CD4-positive, alpha-beta T cell treated with Interleukin-17A for 4 hours (primary cell): ENCODE measurements around the gene STARD9.

ENCODE experiments used
- DNase-seq: peaks from one replicate; pipeline ENCODE4 v3.0.0-alpha.2; 2020; ENCODE audit warnings: mixed read lengths

Gene STARD9

DNA sequence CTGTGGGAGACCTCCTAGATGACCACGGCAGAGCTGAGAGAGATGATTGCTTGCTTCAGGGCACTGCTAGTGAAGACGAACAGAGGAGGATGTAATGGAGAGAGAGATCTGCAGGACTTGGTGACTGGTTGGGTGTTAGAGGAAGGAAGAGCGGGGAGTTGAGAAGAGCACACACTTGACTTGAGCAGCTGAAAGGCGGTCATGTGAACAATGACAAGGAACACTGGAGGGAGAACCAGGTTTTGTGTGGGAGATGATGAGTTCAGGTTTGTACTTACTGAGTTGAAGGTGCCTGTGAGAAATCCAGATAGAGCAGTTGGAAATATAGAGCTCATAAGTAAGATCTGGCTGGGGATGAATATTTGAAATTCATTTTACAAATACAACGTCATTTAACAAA, 121.2 kb downstream of the STARD9 start:
- DNase-seq, result no peak

DNA sequence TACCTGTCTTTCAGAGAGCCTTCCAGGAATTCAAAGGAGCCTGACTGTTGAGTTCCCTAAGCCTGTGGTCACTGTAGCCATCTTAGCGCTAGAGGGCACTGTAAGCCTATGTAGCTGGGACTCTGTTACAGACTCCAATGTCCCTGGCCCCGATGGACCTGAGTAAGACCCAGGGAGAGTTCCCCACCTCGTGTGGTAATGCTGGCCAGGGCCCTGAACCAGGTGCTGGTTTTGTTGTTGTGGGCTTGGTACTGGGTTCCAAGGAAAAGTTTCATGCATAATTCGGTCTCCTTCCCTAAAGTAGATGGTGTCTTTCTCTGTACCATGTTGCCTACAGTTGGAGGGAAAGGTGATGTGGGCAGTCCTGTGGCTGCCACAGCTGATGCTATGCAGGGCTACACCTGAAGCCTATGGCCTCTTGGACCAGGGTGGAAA, 129.1 kb downstream of the STARD9 start:
- peak; percentile 72 for DNase-seq

DNA sequence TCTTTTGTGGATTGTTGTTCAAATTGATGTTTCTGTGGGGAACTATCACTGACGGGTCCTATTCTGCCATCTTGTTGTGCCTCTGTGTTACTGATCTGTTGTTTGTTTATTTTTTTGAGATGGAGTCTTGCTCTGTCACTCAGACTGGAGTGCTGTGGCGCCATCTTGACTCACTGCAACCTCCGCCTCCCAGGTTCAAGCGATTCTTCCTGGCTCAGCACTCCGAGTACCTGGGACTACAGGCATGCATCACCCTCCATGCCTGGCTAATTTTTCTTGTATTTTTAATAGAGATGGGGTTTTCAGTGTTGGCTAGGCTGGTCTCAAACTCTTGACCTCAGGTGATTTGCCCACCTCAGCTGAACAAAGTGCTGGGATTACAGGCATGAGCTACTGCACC, 129.9 kb downstream of the STARD9 start:
- DNase-seq, result no peak

DNA sequence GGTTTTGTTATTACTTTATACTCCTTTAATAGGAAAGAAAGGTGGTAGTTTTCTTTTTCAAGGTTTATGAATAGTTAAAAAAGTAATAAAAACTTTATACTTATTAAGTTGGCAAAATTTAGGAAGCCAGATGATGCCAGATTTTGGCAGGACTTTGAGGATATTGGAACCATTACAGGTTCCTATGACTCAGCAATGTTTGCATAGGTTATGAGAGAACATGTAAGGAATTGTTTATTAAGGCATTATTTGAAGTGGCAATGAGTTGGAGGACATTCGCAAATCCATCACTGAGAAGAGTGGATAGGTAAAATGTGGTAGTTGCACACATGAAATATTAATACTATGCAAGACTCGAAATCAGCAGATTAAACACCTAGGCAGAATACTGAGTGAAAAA, 131.7 kb downstream of the STARD9 start:
- DNase-seq, result no peak

DNA sequence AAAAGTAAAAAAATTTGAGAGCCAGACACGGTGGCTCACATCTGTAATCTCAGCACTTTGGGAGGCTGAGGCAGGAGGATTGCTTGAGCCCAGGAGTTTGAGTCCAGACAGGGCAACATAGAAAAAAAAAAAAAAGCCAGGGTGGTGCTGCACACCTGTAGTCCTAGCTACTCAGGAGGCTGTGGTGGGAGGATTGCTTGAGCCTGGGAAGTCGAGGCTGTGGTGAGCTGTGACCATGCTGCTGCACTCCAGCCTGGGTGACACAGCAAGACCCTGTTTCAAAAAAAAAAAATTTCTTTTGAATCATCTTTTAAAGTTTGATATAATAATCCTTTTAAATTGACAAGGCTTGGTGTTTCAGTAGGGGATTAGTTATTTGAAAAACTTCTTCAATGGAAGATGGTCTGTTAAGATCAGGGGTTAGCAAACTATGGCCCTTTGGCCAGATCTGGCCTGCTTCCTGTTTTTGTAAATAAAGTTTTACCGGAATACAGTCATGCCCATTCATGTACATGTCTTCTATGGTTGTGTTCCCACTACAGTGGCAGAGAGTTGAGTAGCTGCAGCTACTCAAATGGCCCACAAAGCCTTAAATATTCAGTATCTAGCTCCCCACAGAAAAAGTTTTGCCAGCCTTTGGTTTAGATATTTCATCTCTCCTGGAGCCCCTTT, 132.6 kb downstream of the STARD9 start:
- no peak for DNase-seq

DNA sequence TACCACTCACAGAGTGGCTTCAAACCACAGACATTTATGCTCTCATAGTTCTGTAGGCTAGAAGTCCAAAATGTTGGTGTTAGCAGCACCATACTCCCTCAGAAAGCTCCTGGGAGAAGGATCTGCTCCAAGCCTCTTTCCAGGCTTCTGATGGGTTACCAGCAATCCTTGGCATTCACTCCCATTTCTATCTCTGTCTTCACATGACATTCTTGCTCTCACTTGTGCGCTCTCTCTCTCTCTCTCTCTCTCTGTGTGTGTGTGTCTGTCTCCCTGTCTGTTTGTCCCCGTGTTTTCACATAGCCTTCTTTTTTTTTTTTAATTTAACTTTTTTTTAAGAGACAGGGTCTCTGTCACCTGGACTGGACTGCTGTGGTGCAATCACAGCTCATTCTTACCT, 135.3 kb downstream of the STARD9 start:
- no peak for DNase-seq

DNA sequence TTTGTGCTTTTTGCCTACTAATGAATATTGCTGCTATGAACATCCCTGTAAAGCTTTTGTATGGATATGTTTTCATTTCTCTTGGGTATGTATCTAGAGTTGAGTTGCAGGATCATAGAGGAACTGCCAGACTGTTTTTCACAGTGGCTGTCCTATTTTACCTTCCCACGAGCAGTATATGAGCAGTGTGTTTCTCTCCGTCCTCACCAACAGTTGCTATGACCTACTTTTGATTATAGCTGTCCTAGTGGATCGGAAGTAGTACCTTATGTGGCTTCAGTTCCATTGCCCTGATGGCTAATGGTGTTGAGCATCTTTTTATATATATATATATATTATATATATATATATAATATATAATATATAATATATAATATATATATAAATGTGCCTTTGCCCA, 136.3 kb downstream of the STARD9 start:
- DNase-seq, result no peak

DNA sequence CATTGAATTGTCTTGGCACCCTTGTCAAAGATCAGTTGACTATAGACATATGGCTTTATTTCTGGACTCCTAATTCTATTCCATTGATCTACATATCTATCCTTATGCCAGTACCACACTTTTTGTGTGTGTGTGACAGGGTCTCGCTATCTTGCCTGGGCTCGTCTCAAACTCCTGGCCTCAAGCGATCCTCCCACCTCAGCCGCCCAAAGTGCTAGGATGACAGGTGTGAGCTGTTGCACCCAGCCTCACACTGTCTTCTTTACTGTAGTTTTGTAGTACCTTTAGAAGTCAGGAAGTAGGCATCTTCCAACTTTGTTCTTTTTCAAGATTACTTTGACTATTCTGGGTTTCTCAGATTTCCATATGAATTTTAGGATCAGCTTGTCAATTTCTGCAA, 137.2 kb downstream of the STARD9 start:
- no peak for DNase-seq

DNA sequence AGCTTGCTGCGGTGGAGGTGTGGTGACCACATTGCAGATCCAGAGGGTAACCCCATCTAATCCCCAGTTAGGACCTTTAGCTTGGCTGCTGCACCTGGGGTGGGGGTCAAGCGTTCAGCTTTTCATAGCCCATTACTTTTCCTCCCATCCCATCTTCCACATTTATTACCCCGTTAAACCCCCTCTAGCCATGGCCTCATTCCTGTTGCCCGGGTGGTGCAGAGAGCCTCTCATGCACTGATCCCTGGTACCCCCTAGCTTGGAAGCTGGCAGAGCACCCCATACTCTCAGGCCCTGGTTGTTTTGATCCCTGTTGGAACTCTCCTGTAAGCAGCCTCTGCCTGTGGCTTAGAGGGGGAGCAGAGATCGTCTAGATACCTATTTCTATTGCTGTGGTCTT, 140.7 kb downstream of the STARD9 start:
- DNase-seq, result no peak

DNA sequence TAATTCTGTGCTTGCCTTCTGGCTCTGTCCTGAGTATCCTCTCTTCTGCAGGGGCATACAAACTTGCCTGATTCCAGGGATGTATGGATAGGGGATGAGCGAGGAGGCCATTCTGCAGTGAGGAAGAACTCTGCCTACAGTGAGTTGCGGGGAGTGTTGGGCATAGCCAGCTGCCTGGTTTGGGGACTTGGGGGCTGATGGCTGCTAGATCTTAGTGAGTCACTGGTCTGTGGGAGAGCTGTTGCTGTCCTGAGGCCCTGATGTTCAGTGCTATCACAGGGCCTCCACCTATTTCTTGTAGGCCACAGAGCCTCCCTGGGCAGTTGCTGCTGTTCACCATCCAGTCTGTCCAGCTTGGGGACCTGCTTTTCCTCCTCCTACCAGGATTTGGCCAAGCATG, 141.2 kb downstream of the STARD9 start:
- no peak for DNase-seq

DNA sequence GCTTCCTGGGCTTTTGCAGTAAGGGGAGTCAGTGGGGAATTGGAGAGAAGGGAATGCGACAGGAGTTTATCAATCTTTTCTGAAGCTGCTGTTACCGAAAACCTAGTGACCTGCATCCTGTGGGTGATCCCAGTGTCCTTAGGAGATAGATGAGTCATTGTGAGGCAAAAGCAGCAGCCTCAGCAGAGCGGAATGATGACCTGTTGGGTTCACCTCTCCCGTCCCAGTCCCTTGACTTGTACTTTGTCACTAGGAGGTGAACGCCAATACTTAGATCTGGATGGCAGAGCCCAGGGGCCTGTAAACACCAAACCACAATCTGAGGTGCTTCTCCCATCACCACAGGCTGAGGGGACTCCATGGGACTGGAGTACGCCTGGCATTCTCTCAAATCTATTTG, 143.6 kb downstream of the STARD9 start:
- DNase-seq, result no peak

DNA sequence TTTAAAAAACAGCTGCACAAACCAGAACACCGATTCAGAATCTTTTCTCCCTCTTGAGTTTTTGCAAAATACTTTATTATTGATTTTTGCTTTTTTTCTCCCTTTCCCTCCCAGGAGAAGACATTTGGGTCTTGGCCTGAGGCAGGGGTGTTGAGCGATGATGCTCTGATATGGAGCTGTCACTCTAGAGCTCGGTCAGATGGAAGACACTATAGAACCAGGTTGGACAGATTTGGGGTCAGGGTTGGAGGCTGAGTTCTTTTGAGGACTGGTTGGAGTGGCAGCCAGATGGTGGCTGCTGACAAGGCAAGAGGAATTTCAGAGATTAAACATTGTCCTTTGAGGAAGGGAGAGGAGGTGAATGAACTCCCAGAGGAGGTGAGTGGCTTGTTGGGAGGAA, 144.7 kb downstream of the STARD9 start:
- no peak for DNase-seq

DNA sequence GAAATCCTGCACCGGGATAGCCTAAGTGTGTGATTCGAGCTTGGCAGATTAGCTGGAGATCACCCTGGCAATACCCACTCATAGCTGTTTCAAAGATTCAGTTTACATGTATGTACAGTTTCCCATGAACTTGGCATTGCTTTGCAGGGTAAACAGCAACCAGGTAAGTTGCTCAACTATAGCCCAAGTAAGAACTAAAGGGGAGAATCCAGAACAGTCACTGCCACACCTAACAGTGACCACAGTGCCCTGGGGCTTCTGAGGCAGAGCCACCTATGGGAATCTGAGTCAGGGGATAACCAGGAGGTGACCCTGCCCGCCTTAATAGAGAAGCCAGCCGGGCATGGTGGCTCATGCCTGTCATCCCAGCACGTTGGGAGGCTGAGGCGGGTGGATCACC, 145.6 kb downstream of the STARD9 start:
- no peak for DNase-seq

DNA sequence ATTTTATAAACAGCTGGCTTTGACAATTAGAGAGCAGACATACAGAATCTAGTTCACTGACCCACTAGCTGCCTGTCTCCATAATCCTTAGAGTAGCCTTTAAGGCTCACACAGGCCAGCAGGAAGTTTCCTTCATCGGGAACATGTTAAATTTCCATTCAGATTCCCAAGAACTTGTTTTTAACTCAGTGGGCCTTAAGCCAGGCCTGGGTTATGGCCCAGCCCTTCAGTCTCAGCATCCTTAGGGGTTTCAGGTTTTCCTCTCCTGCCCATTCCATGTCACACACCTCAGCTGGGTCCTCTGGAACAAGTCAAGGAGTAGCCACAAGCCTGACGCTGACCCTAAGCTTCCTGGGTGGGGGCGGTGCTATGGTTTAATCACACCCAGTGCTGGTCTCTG, 146.5 kb downstream of the STARD9 start:
- DNase-seq, result no peak

DNA sequence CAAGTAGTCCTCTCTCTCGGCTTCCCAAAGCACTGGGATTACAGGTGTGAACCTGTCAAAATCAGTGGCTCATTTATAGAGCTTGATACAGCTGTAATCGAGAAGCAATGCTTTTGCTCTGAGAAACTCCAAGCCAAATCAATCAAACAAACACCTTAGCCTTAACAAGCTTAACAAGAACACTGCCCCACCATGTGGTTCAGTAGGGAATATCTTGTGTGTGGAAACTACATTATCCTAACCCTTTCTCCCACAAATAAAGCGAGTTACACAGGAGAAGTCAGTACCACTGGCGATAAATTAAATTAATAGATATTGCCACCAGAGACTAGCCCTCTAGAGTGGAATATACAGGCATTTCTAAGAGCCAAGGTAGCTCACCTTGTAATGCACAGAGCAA, 147.7 kb downstream of the STARD9 start:
- DNase-seq, result no peak

DNA sequence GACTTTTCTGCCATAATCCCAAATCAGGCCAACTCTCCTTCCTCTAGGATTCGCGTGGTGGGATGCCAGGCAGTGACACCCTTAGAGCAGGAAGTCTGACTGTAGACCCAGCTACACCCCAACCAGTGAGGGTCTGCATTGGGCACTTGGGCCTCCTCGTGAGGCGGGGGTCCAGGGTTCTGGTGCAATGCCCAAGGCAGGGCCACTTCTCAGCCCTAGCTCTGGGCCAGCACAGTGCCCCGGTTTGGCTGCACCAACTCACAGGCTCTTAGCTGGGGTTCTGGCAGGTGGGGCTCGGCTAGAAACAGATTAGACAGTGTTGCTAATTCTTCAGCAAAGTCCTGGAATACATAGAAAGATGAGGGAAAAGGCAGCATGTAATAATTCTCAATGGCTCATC, 148.9 kb downstream of the STARD9 start:
- DNase-seq, result no peak

DNA sequence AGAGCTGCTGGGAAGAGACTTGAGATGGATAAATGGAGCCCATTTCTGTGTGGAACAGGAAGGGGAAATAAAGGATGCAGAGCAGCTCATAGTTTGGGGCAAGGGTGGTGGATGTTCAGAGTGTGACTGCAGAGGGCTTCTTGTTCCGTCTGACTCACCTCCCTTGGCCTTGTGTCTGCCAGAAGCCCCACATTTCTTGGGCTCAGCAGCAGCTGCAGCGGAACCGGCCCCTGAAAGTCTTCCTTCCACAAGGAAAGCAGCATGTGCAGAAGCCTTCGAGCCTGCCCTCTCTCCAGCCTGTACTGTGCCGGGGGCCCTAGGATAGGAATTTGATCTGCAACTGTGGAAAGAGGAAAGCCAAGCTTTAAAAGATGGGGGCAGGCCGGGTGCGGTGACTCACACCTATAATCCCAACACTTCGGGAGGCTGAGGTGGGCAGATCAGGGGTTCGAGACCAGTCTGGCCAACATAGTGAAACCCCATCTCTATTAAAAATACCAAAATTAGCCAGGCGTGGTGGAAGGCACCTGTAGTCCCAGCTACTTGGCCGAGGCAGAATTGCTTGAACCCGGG, 150.0 kb downstream of the STARD9 start:
- no peak for DNase-seq

DNA sequence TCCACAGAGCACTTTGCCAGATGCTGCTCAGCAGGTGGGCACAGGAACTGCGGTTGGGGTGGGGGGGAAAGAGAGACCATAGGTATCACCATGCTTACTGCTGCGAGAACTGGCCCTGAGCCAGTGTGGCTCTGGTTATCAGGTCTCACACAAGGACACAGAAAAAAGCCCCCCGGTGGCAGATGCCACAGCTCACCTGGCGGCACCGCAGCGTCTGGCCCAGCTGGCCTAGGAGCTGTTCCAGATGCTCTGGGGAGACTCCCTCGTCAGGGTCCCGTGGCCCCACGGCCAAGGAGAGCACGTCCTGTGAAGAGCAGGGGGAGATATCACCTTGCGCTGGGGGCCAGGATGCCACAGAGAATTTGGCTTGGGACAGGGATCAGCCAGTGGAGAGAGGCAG, 150.7 kb downstream of the STARD9 start:
- no peak for DNase-seq

DNA sequence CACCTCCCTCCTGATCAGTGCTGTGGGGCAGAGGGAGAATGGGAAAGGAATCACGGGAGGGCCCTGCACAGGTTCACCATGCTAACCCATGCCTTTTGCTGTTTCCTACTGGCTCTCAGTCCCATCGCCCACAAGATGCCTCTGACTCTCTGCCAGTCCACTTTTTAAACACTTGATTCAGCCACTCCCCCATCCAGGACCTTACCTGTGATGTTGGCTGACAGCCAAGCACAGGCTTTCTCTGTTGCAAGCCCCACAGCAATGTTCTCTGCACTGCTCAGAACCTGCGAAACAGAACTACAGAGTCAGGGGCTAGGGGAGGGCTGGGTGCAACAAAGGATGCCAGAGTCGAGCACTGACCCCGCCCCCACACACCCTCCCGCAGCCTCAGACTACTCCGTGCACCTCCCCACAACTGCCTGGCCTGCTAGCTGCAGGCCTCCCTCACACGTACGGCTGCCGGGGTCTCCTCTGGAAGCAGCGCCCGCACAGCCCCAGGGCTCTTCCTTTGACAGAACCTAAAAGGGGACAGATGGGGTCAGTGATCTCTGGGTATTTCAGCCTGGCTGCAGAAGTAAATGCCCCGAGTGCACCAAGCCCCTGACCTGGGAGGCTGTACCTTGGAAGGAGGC, 152.5 kb downstream of the STARD9 start:
- no peak for DNase-seq

DNA sequence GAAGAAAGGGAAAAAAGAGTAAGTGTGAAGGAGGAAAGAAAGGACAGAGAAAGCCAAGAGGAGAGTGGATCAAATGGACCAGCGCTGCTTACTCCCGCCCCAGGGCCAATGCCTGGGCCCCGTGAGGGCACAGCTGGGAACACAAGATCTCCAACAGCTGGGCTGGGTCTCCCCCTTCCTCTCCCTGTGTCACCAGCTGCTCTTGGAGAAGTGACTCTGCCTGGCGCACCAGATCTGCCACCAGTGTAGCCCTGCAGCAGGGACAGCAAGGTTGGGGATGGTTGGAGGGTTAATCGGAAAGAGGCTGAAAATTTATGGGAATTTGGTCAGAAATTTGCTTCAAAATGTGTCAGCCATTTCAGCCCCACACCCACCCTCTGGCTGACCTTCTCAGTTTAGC, 153.2 kb downstream of the STARD9 start:
- DNase-seq, result no peak

DNA sequence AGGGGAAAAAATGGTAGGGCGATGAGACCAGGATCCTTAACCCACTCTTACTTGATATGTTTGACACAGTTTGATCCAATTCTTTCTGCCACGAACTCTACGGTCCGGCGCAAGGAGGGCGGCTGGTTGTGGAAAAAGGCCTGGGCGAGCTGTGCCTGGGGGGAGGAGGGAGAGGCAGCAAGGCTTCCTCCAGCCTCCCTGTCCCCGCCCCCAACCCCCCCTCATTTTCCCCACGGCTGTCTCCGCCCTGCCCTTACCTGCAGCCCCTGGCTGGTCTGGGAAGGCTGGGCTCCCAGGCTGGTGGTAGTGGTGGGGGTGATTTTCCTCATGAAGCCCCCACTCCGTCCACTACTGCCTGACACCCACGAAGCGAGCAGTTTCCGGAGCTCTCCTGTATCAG, 153.6 kb downstream of the STARD9 start:
- no peak for DNase-seq

DNA sequence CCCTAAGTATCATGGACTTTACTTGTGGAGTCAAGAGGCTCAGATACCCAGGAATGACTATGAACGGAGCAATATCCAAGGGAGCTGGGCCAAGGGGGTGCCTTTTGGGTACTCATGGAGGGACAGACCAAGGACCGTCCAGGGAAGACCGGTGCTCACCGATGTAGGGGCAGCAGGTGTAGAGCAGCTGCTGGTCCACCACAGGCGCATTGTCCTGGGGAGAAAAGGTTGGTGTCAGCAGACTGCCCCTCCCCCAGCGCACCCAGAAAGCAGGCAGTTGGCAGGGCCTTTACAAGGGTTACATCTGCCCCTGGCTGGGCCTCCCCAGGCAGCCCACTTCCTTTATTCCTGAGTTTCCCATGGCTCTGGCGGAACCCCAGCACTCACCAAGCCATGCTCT, 154.0 kb downstream of the STARD9 start:
- no peak for DNase-seq

DNA sequence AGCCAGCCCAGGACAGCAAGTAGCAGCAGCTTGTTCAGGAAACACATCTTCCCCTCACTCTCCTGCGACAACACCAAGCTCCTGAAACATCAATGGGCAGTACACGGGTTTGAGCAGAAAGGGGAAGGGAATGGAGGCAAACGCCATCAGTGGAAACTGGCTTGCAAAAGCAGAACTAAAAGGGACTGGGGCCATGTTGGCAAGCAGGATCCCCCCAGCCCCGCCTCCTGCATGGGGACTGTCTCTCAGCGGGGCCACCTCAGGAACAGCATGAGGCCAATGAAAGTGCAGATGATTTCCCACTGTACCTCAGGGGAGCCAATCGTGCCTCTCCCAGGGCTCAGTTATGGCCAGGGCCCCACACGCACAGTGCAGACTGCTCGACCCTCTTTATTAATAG, 154.7 kb downstream of the STARD9 start:
- no peak for DNase-seq

DNA sequence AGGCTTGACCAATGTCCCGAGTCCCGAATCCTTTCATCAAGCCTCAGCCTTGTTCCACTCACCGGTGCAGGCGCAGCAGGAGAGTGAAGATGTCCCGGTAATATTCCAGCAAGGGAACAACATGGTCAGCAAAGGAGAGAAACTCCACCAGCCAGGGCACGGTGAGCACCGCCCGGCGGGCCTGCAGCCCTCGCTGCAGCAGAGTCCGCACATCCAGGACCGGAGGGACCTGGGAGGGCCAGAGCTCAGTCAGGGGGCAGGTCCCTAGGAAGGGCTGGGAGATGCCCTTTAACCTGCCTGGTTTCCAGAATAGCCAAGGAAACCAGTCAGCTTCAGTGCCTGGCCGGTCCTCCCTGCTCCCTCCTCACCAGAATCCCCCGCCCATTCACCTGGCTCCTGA, 155.1 kb downstream of the STARD9 start:
- no peak for DNase-seq

DNA sequence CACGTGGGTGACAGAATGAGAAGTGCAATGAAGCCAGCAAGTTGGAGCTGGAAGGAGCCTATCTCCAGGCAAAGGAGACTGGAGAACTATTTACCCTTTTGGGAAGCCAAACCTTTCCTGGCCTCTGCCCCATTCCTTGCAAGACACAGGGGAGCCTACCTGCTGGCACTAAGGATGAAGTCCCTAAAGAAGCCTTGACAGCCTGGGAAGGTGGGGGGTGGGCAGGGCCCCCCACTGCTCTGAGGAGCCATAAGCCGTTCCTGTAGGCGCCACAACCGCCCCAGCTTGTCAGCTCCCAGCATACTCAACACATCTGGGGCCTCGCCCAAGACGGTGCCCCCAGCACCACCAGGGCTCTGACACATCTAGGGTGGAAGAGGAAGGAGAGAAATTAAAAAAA, 156.1 kb downstream of the STARD9 start:
- no peak for DNase-seq
